Breast epithelium (tissue), 3 donors: ENCODE results near the gene FER.

Source experiments
- CTCF ChIP-seq, 3 donors: fragments of 450-650 bp; IDR thresholded peaks; one replicate each; pipeline ENCODE4 v1.5.1; 2016 to 2017; ENCODE audit warnings: antibody characterized with exemption in 3 of 3, mild to moderate bottlenecking in 3 of 3, moderate library complexity in 3 of 3
- POLR2A ChIP-seq: fragments of 450-650 bp; IDR thresholded peaks from one replicate; pipeline ENCODE4 v1.6.1; 2016; ENCODE audit warnings: antibody characterized with exemption, mild to moderate bottlenecking, moderate library complexity

- no peak for TF ChIP-seq CTCF (IDR thresholded peaks at IDR 0.05)
- TF ChIP-seq POLR2A, result no peak
These were observed 151.0 kb downstream of the FER start for GRCh38 chr5:108898707-108899106.
